DMS 273 (cell line): ENCODE data around the gene ZFYVE1.
"Not testable (repeated sequence)": the region's sequence is repeated elsewhere in the genome, so short reads cannot be mapped to it uniquely, and the experiment has no call there.

ENCODE experiments used
- DNase-seq: peaks from one replicate; lab custom pipeline; 2025; ENCODE audit not compliant: unreplicated experiment; lab: John Stamatoyannopoulos, UW

ZFYVE1 gene

DNA sequence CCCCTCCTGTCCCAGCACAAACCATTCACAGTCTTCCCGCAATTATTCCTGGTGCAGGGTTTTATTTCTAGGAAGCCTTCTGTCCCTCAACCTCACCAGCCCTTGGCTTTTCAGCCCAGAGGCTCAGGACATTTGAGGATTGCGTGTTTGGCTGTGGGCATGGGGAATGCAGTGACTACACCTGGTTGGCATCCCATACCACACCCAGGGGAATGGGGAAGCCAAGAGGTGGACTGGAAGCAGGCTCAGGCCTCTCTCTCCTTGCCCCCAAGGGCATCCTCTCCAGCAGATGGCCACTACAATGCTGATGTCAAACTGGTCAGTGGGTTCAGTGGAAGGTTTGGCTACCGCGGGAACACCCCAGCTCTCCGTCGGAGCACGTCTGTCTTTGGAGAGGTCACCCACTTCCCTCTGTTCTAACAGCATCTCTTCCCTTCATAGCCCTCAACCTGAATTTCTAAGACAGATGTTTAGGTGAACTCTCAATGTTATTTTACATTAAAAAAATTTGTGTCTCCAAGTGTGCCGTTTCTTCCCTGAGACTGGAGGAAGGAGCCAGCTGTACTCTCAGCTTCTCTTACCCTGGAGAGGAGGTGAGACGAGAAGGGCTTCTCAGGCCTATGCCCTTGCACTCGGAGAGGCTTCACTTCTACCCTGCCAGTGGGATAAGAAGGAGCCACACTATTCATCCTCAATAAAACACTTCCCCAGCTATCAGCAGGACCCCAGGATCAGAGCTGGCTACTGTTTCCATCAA is 65.1 kb downstream of the ZFYVE1 start:
- DNase-seq = no peak

DNA sequence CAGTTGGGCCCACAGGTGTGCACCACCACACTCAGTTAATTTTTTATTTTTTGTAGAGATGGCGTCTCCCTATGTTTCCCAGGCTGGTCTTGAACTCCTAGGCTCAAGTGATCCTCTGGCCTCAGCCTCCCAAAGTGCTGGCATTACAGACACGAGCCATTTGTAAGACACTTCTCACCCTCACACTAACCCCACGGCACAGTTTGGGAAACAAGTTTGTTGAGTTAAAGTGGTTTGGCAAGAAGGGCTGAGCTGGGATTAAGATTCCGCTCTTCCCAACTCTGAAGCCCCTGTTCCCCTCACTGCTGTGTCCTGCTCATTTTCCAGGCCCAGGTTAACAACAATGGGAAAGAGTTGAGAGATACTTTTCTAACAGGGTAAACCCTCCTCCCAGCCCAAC is 65.9 kb downstream of the ZFYVE1 start:
- not testable (repeated sequence) for DNase-seq

DNA sequence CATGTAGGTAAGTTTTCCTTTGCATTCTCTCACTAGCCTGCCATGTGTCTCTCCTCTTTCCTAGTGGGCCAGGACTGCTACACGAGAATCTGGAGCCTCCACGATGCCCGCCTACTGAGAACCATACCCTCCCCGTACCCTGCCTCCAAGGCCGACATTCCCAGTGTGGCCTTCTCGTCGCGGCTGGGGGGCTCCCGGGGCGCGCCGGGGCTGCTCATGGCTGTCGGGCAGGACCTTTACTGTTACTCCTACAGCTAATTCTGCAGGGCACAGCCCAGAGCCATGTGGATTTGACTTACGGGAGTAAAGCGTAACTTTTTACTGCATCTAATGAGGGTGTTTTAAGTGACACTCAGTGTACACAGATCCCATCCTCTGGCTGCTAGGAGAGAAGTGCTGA is 68.4 kb downstream of the ZFYVE1 start:
- DNase-seq = no peak

DNA sequence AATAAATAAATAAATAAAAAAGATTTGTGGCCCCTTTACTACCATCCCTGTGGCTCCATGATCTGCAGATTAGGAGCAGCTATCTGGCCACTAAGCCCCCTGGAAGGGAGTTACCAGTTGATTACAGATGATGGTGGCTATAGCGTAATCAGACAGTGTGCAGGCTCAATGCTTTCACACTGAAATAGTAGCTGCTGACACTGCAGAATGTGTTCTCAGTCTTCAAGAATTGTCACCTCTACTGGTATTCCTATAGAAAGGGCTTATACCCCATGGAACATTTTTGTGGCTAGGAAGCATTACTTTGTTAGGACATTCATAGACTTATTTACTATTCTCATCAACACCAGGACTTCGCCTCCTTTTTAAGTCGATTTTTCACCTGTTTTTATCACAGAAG is 69.7 kb downstream of the ZFYVE1 start:
- no peak for DNase-seq

DNA sequence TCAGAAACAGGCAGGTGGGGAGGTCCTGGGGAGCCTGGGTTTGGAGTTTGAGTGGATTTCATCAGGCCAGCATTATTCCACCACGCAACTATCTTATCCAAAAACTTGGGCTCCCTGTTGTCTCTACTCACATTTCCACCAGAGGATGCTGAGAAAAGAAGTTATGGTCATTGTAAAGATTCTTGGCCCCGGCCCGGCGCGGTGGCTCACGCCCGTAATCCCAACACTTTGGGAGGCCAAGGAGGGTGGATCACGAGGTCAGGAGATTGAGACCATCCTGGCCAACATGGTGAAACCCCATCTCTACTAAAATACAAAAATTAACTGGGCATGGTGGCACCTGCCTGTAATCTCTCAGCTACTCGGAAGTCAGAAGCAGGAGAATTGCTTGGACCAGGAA is 70.2 kb downstream of the ZFYVE1 start:
- not testable (repeated sequence) for DNase-seq

DNA sequence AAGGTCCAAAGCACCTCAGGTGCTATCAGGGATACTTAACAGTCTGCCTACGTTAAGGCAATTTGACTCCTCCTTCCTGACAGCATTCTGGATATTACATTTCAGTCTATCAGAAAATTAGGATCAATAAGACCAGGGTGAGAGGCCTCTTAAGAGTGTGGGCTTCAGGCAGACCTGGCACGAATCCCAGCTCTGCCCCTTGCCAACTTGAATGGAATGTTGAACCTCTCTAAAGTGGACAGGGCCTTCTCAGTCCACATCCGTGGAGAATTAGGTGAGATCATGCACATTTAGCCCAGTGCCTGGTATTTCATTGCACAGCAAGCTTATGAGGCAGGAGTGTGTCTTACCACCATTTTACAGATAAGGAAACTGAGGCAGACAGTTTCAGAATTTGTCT is 74.7 kb downstream of the ZFYVE1 start:
- DNase-seq = no peak

DNA sequence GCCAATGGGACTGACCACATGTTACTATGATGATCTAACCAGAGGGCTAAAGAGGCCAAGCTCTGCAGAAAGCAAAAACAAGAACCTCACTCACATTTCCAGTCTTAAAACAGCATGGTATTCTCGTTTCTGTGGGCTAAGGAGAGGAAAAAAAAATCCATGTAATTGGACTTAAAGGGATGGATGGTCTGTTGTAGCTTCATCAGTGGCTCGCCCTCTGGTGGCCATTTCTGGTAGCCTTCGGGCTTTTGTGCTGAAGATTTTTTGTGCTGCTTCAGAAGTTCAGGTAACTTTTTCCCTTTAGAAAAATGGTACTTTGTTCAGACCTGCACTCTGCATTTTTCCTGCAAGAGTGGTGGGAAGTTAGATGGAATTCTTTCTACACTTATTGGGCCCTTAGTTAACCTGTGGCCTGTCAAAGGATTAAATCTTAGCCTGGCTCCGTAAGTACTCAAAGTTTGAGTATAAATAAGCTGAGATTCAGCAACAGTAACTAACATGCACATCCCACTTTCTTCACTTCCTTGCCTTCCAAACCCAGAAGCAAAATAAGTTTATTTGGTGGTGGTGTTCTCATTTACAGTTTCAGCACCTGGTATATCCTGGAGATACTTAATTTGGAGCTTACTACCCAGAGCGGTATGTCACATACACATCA is 78.3 kb downstream of the ZFYVE1 start:
- peak; percentile 79 for DNase-seq

DNA sequence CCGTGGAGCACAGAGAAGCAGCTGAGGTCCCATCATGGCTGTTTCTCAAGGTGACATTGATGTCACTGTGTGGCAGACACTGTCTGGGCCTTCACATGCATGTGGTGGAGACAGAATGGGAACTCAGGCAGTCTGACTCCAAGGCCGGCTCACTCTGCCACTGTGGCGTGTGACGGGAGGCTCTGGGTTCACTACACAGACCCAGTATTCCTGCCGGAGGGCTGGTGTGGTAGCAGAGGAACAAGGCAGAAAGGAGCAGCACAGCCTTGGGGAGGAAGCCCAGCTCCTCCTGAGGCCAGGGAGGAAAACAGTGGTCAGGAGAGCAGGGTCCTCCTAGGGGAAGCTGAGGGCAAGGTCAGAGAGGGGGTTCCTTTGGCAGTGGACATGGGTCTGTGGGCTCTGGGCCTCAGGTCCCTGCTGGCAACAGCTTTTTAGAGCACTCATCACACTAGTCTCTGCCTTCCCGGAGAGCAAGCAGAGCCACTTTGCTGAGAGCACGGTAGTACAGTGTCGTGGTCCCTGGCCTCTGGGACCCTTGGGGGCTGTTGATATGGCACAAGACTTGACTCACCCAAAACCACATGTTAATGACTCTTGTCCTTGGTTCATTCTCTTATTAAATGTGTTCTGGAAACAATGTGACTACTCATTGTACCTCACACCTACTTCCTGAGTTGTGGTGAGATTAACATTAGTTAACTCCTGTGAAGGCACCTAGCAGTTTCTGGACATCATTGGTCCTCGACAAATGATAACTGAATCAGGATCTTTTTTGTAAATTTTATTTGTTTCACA is 79.3 kb downstream of the ZFYVE1 start:
- no peak for DNase-seq

DNA sequence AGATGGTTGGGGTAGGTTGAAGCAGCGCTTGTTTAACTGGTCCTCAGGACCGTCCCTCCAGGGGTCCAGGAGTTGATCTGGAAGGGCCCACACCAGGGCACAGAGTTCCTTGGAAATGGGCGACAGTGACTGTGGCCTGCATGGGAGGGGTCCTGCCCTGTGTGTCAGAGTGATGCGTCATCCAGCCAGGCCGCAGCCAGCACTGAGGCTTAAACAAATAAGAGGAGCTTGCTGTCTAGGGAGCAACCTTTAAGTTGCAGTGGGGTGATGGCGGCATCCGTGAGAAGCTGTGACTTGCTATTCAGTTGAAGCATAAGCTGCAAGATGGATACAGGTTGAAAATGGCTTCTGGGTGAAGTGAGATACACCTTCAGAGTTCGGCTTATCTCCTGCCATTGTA is 80.4 kb downstream of the ZFYVE1 start:
- DNase-seq = no peak

DNA sequence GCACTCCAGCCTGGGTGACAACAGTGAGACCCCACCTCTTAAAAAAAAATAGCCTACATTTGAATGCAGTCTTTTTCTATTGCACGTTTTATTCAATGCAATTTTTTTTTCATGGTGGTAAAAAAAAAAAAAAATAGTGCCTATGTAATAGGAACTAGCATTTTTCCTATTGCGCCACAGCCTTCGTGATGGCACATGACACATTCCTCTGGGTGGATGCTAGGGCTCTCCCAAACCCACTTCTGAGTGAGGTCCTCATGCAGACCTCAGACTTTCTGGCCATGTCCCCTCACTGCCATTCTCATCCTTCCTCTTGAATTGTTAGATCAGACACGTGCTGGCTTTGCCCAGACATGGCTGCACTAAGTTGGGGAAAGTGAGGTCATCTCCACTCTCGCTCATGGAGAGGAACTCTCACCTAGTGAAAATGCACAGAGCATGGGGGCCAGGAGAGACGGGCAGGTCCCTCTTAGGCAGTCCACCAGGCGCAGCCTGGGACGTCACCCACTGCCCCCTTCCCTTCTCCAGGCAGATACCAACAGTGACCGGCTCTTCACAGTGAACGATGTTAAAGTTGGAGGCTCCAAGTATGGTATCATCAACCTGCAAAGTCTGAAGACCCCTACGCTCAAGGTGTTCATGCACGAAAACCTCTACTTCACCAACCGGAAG is 81.4 kb downstream of the ZFYVE1 start:
- no peak for DNase-seq

DNA sequence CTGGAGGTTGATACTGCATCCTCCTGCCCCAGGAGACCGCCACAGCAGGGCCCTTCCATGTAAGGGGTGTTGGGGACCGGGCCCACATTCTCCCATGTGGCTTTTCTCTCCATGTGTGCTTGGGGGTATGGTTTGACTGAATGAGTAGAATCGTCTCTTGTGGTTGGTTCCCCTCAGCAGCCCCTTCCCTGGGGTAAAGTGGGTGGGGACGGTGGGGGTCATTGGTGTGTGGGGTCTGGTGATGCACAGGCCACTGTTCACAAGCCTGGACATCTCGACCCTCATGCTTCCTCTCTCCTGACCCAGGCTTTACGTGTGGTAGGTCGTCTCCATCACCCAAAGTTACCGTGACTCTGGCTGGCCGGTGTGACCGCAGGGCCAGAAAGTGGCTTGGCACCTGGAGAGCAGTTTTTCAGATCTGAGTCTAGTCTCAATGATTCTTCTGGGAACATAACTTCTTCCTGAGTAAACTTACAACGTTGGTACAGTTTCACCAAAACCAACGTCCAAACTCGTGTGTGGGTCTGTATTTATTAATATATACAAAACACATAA is 83.0 kb downstream of the ZFYVE1 start:
- DNase-seq = no peak

DNA sequence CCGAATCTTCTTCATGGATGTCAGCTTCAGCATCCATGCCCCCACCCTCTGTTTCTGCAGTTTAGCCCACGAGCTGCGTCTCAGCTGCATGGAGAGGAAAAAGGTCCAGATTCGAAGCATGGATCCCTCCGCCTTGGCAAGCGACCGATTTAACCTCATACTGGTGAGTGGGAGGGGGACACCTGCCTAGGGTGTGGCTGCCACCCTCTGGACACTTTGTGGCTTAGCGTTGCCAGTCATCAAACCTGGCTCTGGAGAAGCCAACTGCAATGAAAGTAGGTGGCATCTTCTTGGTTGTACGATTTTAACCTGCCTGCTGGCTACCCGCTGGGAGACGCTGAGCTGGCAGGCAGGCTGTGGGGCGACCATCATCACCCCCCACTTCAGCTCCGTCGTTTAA is 84.0 kb downstream of the ZFYVE1 start:
- peak; percentile 26 for DNase-seq

DNA sequence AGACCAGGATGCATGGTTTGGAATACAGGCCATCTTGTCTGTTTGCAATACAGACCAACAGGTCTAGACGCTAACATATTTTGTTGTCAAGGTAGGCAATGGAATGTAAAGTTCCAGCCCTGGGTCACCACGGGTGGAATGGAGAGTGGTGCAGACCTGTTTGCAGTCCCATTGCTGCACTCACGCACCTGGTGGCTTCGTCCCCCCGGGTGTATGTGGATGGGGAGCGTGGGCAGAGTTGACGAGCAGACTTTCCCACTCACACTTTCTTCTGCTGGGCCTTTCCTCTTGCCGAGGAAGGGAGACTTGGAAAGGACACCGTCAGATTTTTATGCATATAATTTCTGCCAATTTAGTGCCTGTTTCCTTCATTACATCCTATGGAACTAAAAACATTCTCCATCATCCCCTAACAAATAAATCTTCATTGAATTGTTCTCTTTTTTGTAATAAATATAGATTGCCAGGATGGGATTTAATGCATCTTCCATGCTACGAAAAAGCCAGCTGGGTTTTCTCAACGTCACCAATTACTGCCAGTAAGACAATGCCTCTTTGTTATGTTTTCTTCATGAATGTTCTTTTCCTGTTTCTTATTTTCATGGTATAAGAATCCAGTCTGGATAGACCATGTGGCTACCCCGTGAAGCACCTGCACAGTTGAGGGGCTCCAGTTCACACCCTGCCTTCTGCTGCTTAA is 85.5 kb downstream of the ZFYVE1 start:
- no peak for DNase-seq

DNA sequence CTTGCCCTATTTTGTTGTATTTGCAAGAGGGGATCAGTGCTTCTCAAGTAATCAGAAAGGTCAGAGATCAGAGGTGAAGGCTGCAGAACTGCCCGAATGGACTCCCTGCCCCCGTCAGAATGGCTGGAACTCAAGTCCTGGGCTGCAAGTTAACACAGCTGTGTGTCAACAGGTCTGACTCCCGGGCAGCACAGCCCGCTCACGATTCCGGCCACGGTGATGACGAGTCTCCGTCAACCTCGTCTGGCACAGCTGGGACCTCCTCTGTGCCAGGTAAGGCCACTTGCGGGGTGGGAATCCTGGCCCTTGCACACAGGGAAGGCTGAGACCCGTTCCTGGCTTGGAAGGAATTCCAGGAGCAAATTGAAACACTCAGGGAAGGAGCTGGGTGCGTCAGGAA is 87.3 kb downstream of the ZFYVE1 start:
- no peak for DNase-seq

DNA sequence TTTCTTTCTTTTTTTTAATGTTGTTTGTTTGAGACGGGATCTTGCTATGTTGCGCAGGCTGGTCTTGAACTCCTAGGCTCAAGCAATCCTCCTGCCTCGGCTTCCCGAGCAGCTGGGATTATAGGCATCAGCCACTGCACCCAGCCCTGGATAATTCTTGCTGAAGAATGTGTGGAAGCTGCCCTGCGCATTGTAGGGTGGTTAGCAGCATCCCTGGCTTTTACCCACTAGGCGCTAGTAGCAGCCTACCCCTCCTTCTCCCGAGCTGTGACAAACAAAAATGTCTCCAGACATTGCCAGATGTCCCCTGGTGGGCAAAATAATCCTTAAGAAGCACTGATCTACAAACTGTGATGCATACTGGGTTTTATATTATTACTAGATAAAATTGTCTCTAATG is 94.0 kb downstream of the ZFYVE1 start:
- no peak for DNase-seq

DNA sequence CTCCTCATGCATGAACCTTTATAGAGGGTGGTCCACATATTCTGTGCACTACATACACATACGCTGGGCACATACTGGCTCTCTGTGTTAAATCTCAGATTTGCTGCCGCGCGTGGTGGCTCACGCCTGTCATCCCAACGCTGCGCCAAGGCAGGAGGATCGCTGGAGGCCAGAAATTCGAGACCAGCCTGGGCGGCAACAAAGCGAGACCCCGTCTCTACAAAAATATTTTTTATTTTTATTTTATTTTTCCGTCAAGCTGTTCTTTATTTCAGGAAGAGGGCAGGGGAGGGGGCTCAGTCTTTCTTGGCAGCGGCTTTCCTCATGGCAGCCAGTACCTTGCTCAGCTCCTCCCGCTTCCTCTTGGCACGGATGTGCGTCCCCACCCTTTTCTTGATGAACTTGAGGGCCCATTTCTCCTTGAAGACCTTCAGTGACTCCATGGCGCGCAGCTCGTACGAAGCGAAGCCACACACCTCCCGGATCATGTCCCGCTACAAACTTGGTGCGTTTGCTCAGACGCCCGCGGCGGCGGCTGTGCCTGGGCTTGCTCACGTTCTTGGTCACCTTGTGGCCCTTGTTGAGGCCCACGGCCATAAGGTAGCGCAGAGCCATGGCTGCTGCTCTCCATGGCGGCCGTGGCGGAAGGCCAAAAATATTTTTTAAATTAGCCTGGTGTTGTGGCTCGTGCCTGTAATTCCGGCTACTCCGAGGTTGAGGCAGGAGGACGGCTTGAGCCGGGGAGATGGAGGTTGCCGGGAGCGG is 97.4 kb downstream of the ZFYVE1 start:
- no peak for DNase-seq

DNA sequence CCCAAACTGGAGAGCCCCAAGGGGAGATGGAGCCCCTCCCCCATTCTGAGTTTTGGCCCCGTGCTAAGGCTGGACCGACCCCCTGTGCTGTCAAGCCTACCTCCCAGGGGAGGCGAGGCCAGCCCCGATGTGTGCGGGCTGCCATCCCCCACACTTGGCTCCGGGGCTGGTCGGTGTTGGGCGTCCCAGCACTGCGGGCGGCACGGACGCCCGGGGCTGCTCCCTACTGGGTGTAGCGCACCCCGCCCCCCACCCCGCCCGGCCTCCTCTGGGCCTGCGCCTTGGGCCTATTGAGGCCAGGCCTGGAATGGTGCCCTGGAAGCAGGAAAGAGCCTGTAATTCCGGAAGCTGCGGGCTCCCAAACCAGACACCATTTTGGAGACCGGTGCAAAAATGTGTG is 98.0 kb downstream of the ZFYVE1 start:
- no peak for DNase-seq

DNA sequence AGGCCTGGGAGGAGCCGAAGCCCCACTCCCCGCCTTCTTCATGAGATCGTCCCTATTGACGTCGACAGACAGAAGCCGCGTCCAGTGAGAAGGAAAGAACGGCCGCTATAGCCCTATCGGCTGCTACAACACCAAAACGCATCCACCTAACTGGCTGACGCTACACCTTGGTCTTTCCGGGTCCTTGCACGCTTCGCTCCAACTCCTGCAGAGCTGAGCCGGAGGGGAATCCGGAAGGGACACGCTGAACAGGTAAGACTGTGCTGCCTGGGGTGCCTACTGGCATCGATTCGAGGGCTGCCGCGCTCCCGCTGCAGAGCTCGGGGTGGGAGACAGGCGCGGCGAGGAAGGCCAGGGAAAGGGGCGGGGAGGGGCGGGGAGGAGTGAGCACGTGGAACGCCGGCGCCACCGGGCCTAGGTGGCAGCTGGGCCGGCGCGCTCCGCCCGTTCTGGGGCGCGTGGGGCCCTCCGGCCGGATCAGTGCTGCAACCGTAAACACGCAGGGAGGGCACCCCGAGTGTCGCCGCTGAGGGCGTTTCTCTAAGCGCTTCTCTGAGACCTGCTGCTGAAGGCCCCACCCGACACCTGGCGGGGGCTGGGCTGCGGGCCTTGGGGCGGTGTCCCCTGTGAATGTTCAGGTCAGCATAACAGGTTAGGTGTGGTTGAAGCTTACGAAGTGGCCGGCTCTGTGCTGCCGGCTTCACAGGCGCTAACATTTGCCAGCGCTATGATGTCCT is 100.4 kb downstream of the ZFYVE1 start, which contains the start of gene DCAF4:
Gene DCAF4 (plus strand): TSS at position 173 of the 737 bp plus-strand sequence. CDS start 11,515 bp downstream, outside the sequence.
- peak; percentile 99 for DNase-seq

DNA sequence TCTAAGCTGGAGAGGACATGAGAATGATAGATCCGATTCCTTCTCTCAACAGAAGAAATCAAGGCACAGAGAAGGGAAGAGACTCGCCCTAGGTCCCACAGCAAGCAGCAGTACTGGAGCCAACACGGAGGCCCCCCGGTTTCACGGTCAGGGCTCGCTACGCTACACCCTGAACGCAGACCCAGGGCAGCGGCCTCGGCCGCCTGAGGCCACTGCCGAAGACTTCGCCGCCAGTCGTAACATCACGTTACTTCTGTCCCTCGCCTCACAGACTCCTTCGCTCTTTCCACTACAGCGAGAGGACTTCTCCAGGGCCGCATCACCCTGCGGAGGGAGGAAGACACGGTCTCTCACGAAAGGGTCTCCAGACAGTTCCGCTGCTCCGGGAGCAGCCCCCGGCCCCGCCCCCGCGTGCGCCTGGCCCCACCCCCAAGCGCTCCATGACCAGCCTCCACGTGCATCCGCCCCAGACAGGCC is 101.1 kb downstream of the ZFYVE1 start:
- DNase-seq = no peak
